IMR-90 (cell line): ENCODE results near the gene FRK. TPM values are rescaled to one million over a fixed set of nuclear protein-coding genes. Genes with fewer than 3 reads are reported as not detected.

Experiments
- ATAC-seq: fragments of 200-7000 bp; cut with Tn5 transposase; 2 replicates; pipeline ENCODE4 v1.9.1; 2020; ENCODE audit warnings: low read depth, mild to moderate bottlenecking, moderate library complexity
- BruUV-seq: library from RNA; stranded (reverse); fragments of 400-500 nt; replicated peaks from 2 replicates; lab custom pipeline; 2021; lab: Mats Ljungman, UMichigan
- CTCF ChIA-PET: fragments of 300-600 bp; formaldehyde crosslinking; extraction: SDS; loops from one replicate; lab custom pipeline; 2021; ENCODE audit warnings: antibody characterized with exemption; lab: Yijun Ruan, JAX
- POLR2A ChIA-PET: fragments of 300-600 bp; sonication (Branson Sonifier 250); formaldehyde crosslinking; loops from one replicate; lab custom pipeline; 2022; ENCODE audit warnings: antibody characterized with exemption; ENCODE audit not compliant: unreplicated experiment; lab: Charles Lee
- DNase-seq: peaks from one replicate; pipeline ENCODE4 v3.0.0; 2013
- H2AFZ ChIP-seq: replicated peaks from 2 replicates; pipeline ENCODE3; 2013; ENCODE audit warnings: low read length, mild to moderate bottlenecking; ENCODE audit not compliant: poor library complexity
- H2AK5ac ChIP-seq: 2 replicates; pipeline ENCODE4 v1.6.1; 2013; ENCODE audit warnings: low read depth, low read length, inconsistent platforms
- H2AK9ac ChIP-seq: replicated peaks from 2 replicates; pipeline ENCODE3; 2013; ENCODE audit warnings: mild to moderate bottlenecking, low read depth, low read length, moderate library complexity; ENCODE audit not compliant: poor library complexity
- H2BK120ac ChIP-seq: 2 replicates; pipeline ENCODE4 v1.6.1; 2013; ENCODE audit warnings: low read depth, low read length, inconsistent platforms
- H2BK15ac ChIP-seq: 3 replicates; pipeline ENCODE4 v1.6.1; 2013; ENCODE audit warnings: low read depth, low read length, inconsistent platforms
- H2BK20ac ChIP-seq: 2 replicates; pipeline ENCODE4 v1.6.1; 2013; ENCODE audit warnings: low read depth, mild to moderate bottlenecking, inconsistent platforms, low read length, moderate library complexity
- H2BK5ac ChIP-seq: 2 replicates; pipeline ENCODE4 v1.6.1; 2013; ENCODE audit warnings: mild to moderate bottlenecking, low read depth, low read length, inconsistent platforms; ENCODE audit not compliant: poor library complexity, severe bottlenecking
- H3K14ac ChIP-seq: replicated peaks from 2 replicates; pipeline ENCODE4 v1.6.1; 2013; ENCODE audit warnings: low read depth, low read length, inconsistent platforms
- H3K18ac ChIP-seq: 2 replicates; pipeline ENCODE4 v1.6.1; 2013; ENCODE audit warnings: low read depth, low read length, control low read depth
- H3K23ac ChIP-seq: 2 replicates; pipeline ENCODE4 v1.6.1; 2013; ENCODE audit warnings: low read depth, low read length, inconsistent platforms
- H3K27ac ChIP-seq: 2 replicates; pipeline ENCODE4 v1.5.1; 2013; ENCODE audit warnings: mild to moderate bottlenecking, control low read depth, low read length; ENCODE audit not compliant: insufficient read depth
- H3K27me3 ChIP-seq: 2 replicates; pipeline ENCODE4 v1.6.1; 2013; ENCODE audit warnings: low read length; ENCODE audit not compliant: control insufficient read depth, insufficient read depth
- H3K36me3 ChIP-seq: 2 replicates; pipeline ENCODE4 v1.6.1; 2013; ENCODE audit warnings: low read length, mixed read lengths; ENCODE audit not compliant: control insufficient read depth, insufficient read depth
- H3K4ac ChIP-seq: 2 replicates; pipeline ENCODE4 v1.6.1; 2013; ENCODE audit warnings: low read depth, low read length, inconsistent platforms
- H3K4me1 ChIP-seq: 2 replicates; pipeline ENCODE4 v1.6.1; 2013; ENCODE audit warnings: low read length, mixed read lengths; ENCODE audit not compliant: control insufficient read depth, insufficient read depth
- H3K4me2 ChIP-seq: 2 replicates; pipeline ENCODE4 v1.6.1; 2013; ENCODE audit warnings: low read depth, mild to moderate bottlenecking, control low read depth, low read length, moderate library complexity
- H3K4me3 ChIP-seq: 2 replicates; pipeline ENCODE4 v1.5.1; 2013; ENCODE audit warnings: low read depth, mild to moderate bottlenecking, control low read depth, low read length, moderate library complexity; ENCODE audit not compliant: insufficient read depth
- H3K56ac ChIP-seq: 2 replicates; pipeline ENCODE4 v1.6.1; 2013; ENCODE audit warnings: low read length, inconsistent platforms; ENCODE audit not compliant: insufficient read depth; ENCODE audit errors: extremely low read depth
- H3K79me1 ChIP-seq, 2 experiments: 2 replicates each; pipeline ENCODE4 v1.6.1; 2013; ENCODE audit warnings: low read length in 2 of 2, inconsistent platforms in 1 of 2, low read depth in 1 of 2
- H3K9ac ChIP-seq: 2 replicates; pipeline ENCODE4 v1.6.1; 2013; ENCODE audit warnings: low read depth, low read length, control low read depth
- H3K9me1 ChIP-seq: 2 replicates; pipeline ENCODE4 v1.6.1; 2013; ENCODE audit warnings: low read length, inconsistent platforms; ENCODE audit not compliant: insufficient read depth
- H3K9me3 ChIP-seq: 2 replicates; pipeline ENCODE4 v1.6.1; 2013; ENCODE audit warnings: low read length; ENCODE audit not compliant: control insufficient read depth, insufficient read depth
- H4K20me1 ChIP-seq: 2 replicates; pipeline ENCODE4 v1.6.1; 2013; ENCODE audit warnings: low read length, inconsistent platforms; ENCODE audit not compliant: insufficient read depth
- H4K5ac ChIP-seq: 2 replicates; pipeline ENCODE4 v1.6.1; 2013; ENCODE audit warnings: mild to moderate bottlenecking, low read depth, low read length, control low read depth
- H4K8ac ChIP-seq, 2 experiments: 2 replicates each; pipeline ENCODE4 v1.6.1; 2013; ENCODE audit warnings: low read depth in 2 of 2, low read length in 2 of 2, control low read depth in 1 of 2, inconsistent platforms in 1 of 2
- H4K91ac ChIP-seq: 2 replicates; pipeline ENCODE4 v1.6.1; 2013; ENCODE audit warnings: low read depth, low read length, inconsistent platforms; ENCODE audit not compliant: insufficient read depth
- CHD1 ChIP-seq: IDR thresholded peaks from 2 replicates; pipeline ENCODE4 v1.6.1; 2012; ENCODE audit warnings: low read depth, low read length, improper control_type of control experiment
- CTCF ChIP-seq: conservative IDR thresholded peaks from 2 replicates; pipeline ENCODE4 v1.5.1; 2012; ENCODE audit warnings: mild to moderate bottlenecking, low read depth, low read length, improper control_type of control experiment
- MAFK ChIP-seq: IDR thresholded peaks from 2 replicates; pipeline ENCODE4 v1.6.1; 2012; ENCODE audit warnings: low read depth, low read length, improper control_type of control experiment
- MXI1 ChIP-seq: IDR thresholded peaks from 2 replicates; pipeline ENCODE4 v1.6.1; 2012; ENCODE audit warnings: low read depth, mild to moderate bottlenecking, low read length, moderate library complexity, borderline replicate concordance
- RCOR1 ChIP-seq: IDR thresholded peaks from 2 replicates; pipeline ENCODE4 v1.6.1; 2012; ENCODE audit warnings: mild to moderate bottlenecking, low read length, improper control_type of control experiment; ENCODE audit not compliant: insufficient replicate concordance
- WGBS, 2 experiments: methylation state at CpG; one replicate each; pipeline versions ENCODE4 v1.1.5 to v1.1.7; 2013; ENCODE audit warnings: missing lambda C conversion rate in 2 of 2; ENCODE audit not compliant: insufficient read length in 1 of 2; ENCODE audit errors: extremely low coverage in 2 of 2; 5-methylcytosine and 5-hydroxymethylcytosine counted together
- dilution Hi-C: fragments of 300-500 bp; cut with HindIII; formaldehyde crosslinking; loops from one replicate; pipeline ENCODE4 v1.14.3; 2018; ENCODE audit warnings: low sequenced_read_pairs; ENCODE audit not compliant: unreplicated experiment
- in situ Hi-C: fragments of 300-500 bp; cut with MboI; formaldehyde crosslinking; loops from 3 replicates; pipeline ENCODE4 v1.14.3; 2019; ENCODE audit warnings: low sequenced_read_pairs, inconsistent platforms, mixed read lengths
- intact Hi-C: fragments of 100-400 bp; cut with micrococcal nuclease; formaldehyde crosslinking; loops from 2 replicates; pipeline ENCODE4 v1.10.0; 2022
- polyA plus RNA-seq, 3 experiments: library from polyadenylated mRNA; depleted of rRNA; stranded (reverse); fragments of >200 nt; gene quantifications; 2 replicates each; pipeline ENCODE4 v1.2.3, GENCODE V29; 2012; ENCODE audit warnings: low replicate concordance in 1 of 3
- total RNA-seq: library from RNA; depleted of rRNA; stranded (reverse); fragments of >200 nt; gene quantifications from 2 replicates; pipeline ENCODE4 v1.2.3, GENCODE V29; 2012

The FRK gene
- total and polyA plus RNA-seq, 2 of the 4 experiments (the other 2 are of a cell fraction) = under 0.01 to 0.02 TPM

- Histone ChIP-seq H3K18ac (no peak overlapping the region), H3K56ac (no peak overlapping the region), H3K27me3 (peaks cover 1% of the 10 kb centered on the region; the same call in 1 of the 2 replicates), H3K9ac (no peak overlapping the region), H3K79me1 (no peaks in the 10 kb centered on the region), H3K9me1 (no peaks in the 10 kb centered on the region), H3K36me3 (no peaks in the 10 kb centered on the region), H3K9me3 (no peaks in the 10 kb centered on the region), H3K4me3 (no peak overlapping the region), H2BK15ac (no peak overlapping the region), H4K5ac (no peak overlapping the region), H3K14ac (no peak overlapping the region), H2AFZ (no peak overlapping the region), H4K20me1 (no peaks in the 10 kb centered on the region), H3K27ac (no peak overlapping the region), H4K8ac (no peak overlapping the region), H3K4me1 (no peaks in the 10 kb centered on the region), H3K4me2 (no peak overlapping the region), H2BK120ac (no peak overlapping the region), H2BK5ac (no peak overlapping the region), H2AK5ac (no peak overlapping the region), H3K4ac (no peak overlapping the region), H4K91ac (no peak overlapping the region), H2BK20ac (no peak overlapping the region), H3K23ac (no peak overlapping the region), H2AK9ac (no peak overlapping the region)
- WGBS, 2 experiments = no CpG with 5 or more reads among the region's 3 CpGs
- dilution Hi-C loops (no loop called here), in situ Hi-C loops (no loop called here), intact Hi-C loops (no loop called here)
- DNase-seq = no peak
- ChIA-PET CTCF (no interaction called here), POLR2A (no interaction called here)
- TF ChIP-seq CTCF = no peak
- no peak for TF ChIP-seq MXI1
- TF ChIP-seq RCOR1 = no peak
- no peak for TF ChIP-seq MAFK
- no peak for TF ChIP-seq CHD1
- no TSS peak for BruUV-seq
- no peak for ATAC-seq
Observed at GRCh38 chr6:115999235-115999634, 61.5 kb downstream of the FRK start.
